Heart left ventricle (tissue), 16 donors: ENCODE measurements around the gene STAT3. TPM values are rescaled to one million over a fixed set of nuclear protein-coding genes. Genes with fewer than 3 reads are reported as not detected.

Source experiments
- ATAC-seq, 4 donors: fragments of 200-7000 bp; cut with Tn5 transposase; one replicate each; pipeline ENCODE4 v1.9.1; 2020 to 2022; ENCODE audit warnings: moderate library complexity in 4 of 4, mild to moderate bottlenecking in 3 of 4, moderate number of reproducible peaks in 1 of 4
- DNase-seq, 5 donors: peaks; one replicate each; pipeline ENCODE4 v3.0.0-alpha.2; 2020
- H3K27ac ChIP-seq, 12 donors: fragments of 200-600 bp; sonication (generic) in 4 of 12; one replicate each; pipeline versions ENCODE4 v1.5.0 to v1.8.0; 2016 to 2022; ENCODE audit warnings: mild to moderate bottlenecking in 2 of 12
- H3K27me3 ChIP-seq, 9 donors: fragments of 200-600 bp; sonication (generic) in 2 of 9; one replicate each; pipeline versions ENCODE4 v1.5.1 to v1.8.0; 2016 to 2022; ENCODE audit warnings: mild to moderate bottlenecking in 3 of 9
- H3K36me3 ChIP-seq, 9 donors: fragments of 200-600 bp; sonication (generic) in 2 of 9; one replicate each; pipeline versions ENCODE4 v1.5.0 to v1.8.0; 2018 to 2022; ENCODE audit warnings: mild to moderate bottlenecking in 2 of 9
- H3K4me1 ChIP-seq, 12 donors: fragments of 200-600 bp; sonication (generic) in 4 of 12; one replicate each; pipeline versions ENCODE4 v1.5.0 to v1.8.0; 2016 to 2022; ENCODE audit warnings: mild to moderate bottlenecking in 3 of 12
- H3K4me3 ChIP-seq, 12 donors: fragments of 200-600 bp; sonication (generic) in 4 of 12; one replicate each; pipeline versions ENCODE4 v1.5.0 to v1.8.0; 2017 to 2022; ENCODE audit warnings: mild to moderate bottlenecking in 9 of 12, moderate library complexity in 4 of 12
- H3K9me3 ChIP-seq, 12 donors: fragments of 200-600 bp; sonication (generic) in 4 of 12; one replicate each; pipeline versions ENCODE4 v1.5.0 to v1.8.0; 2016 to 2022; ENCODE audit warnings: mild to moderate bottlenecking in 1 of 12
- POLR2A ChIP-seq, 2 donors: fragments of 450-650 bp; IDR thresholded peaks; one replicate each; pipeline ENCODE4 v1.6.1; 2017; ENCODE audit warnings: antibody characterized with exemption in 2 of 2, mild to moderate bottlenecking in 2 of 2, moderate library complexity in 2 of 2
- WGBS, 4 donors: extraction: QIAGEN DNeasy Blood & Tissue Kit in 2 of 4; methylation state at CpG; one replicate each; pipeline versions ENCODE4 v1.1.5 to v1.1.7; 2013 to 2018; 5-methylcytosine and 5-hydroxymethylcytosine counted together
- intact Hi-C, 10 donors: fragments of 100-400 bp; cut with DNase I; formaldehyde crosslinking; loops; one replicate each; pipeline versions ENCODE4 v1.11.1 to v1.14.2; 2022
- polyA plus RNA-seq, 2 donors: library from polyadenylated mRNA; stranded (reverse); fragments of 200-250 nt; gene quantifications; one replicate each; pipeline ENCODE4 v1.2.3, GENCODE V29; 2013
- total RNA-seq, 9 donors: library from RNA; depleted of rRNA in 2 of 9; stranded (reverse); fragments of >200 nt in 2 of 9; fragmentation: NEBNext Ultra II Directional in 3 of 9; extraction: Animal tissue kit (Norgen Biotek cat#: 25700) in 3 of 9; gene quantifications; one replicate each; pipeline versions ENCODE4 v1.1.0 to v1.2.4, GENCODE V29; 2016 to 2023
- TF ChIP-seq, protein P1 (sequence below), 12 donors: fragments of 200-600 bp; sonication (generic) in 4 of 12; IDR thresholded peaks; one replicate each; pipeline versions ENCODE4 v1.5.0 to v1.8.0; 2018 to 2022; ENCODE audit warnings: antibody characterized with exemption in 12 of 12, mild to moderate bottlenecking in 5 of 12
- donor health status: ischemic (EF 13 %, LVEDD 7.1; RV severe dilation, severe dysfunction).
- donor health status: healthy with polysubstance abuse.
- donor health status: DM: no; HTN: yes; CAD: no.
- donor health status: DM: no; HTN: no; CAD: no.
- donor health status: ischemic (EF 25% LVEDD 6.9; RV normal size, moderate dysfunction).
- donor health status: ischemic (EF 25% LVEDD 5.7; RV mildly dilated, moderate dysfunction).
- donor health status: healthy.
- donor health status: DM: yes; HTN: yes; CAD: no.
- donor health status: ischemic (EF 35%, LVEDD 5.7; RV mildly dilated, moderate dysfunction).
- donor health status: nonischemic (EF 11% LVEDD 7.7; RV severe dilation, severe dysfunction).
- donor health status: DM: yes; HTN: yes; CAD: no.
- donor health status: PGD.
- donor health status: ischemic (EF 29% LVEDD 5.4; RV normal size, mild dysfunction).
- donor health status: nonischemic (EF 23%, LVEDD 6.1; RV moderate dilation, normal function).

STAT3 gene
- total and polyA plus RNA-seq, 11 donors = 36.0 to 614 (median 148) TPM

DNA sequence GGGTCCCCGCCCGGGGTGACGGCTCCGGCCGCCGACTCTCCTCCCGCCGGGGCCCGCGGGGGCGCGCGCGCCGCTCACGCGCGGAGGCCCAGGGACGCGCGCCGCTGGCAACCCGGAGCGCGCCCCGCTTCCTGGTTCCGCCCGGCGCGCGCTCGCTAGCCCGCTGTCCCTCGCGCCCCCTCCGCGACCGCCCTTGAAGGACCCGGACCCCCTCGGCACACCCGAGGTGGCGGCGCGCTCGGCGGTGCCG, 112.0 kb downstream of the STAT3 start, which contains the start of gene STAT5B:
STAT5B (minus strand) TSS at position 33 of the 250 bp plus-strand sequence. CDS start 44,264 bp downstream, outside the sequence.
- H3K27me3 ChIP-seq = no peaks in the 10 kb centered on the region
- WGBS, 4 donors = 0% methylated on average over 47 of the region's 47 CpGs; no CpG with 5 or more reads in 2 of the 4 donors
- peak within 1 kb of the TSS; percentile 70 to 99 (median 90) for H3K4me3 ChIP-seq
- peak within 1 kb of the TSS; percentile 72 to 94 (median 90) for H3K27ac ChIP-seq
- no peaks in the 10 kb centered on the region for H3K9me3 ChIP-seq
- intact Hi-C loops = loop anchor here in 4 of 10 donors (2.0 to 10.0 kb wide), 4 partner anchors 49 to 91 kb away; partner anchors contain the start of genes HCRT (in 1 of the 4) and KCNH4 (in 1 of the 4)
- H3K36me3 ChIP-seq = no peaks in the 10 kb centered on the region
- H3K4me1 ChIP-seq = peaks cover 0 to 50% (median 25%) of the 10 kb centered on the region in 12 donors
- DNase-seq (peak; percentile 72 to 89 (median 80)), ATAC-seq (peak; percentile 40 to 90 (median 83))
- TF ChIP-seq, protein P1, sequence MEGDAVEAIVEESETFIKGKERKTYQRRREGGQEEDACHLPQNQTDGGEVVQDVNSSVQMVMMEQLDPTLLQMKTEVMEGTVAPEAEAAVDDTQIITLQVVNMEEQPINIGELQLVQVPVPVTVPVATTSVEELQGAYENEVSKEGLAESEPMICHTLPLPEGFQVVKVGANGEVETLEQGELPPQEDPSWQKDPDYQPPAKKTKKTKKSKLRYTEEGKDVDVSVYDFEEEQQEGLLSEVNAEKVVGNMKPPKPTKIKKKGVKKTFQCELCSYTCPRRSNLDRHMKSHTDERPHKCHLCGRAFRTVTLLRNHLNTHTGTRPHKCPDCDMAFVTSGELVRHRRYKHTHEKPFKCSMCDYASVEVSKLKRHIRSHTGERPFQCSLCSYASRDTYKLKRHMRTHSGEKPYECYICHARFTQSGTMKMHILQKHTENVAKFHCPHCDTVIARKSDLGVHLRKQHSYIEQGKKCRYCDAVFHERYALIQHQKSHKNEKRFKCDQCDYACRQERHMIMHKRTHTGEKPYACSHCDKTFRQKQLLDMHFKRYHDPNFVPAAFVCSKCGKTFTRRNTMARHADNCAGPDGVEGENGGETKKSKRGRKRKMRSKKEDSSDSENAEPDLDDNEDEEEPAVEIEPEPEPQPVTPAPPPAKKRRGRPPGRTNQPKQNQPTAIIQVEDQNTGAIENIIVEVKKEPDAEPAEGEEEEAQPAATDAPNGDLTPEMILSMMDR (IDR thresholded peaks at IDR 0.05) = no peak
- TF ChIP-seq POLR2A (IDR thresholded peaks at IDR 0.05) = peak in 1 of 2 donors; percentile 45

GRCh38 chr17:42275527-42276358, 112.5 kb downstream of the STAT3 start:
- no peaks in the 10 kb centered on the region for H3K36me3 ChIP-seq
- intact Hi-C loops = loop anchor here in 4 of 10 donors (2.0 to 10.0 kb wide), 4 partner anchors 48 to 91 kb away; partner anchors contain the start of genes HCRT (in 1 of the 4) and KCNH4 (in 1 of the 4)
- peak overlapping the region; percentile 70 to 99 (median 90) for H3K4me3 ChIP-seq
- no peaks in the 10 kb centered on the region for H3K9me3 ChIP-seq
- 0 to 1% (median 1%) methylated on average over 11 to 82 of the region's 82 CpGs for WGBS, 4 donors
- DNase-seq (peak in 2 of 5 donors; percentile 23 to 42), ATAC-seq (peak in 3 of 4 donors; percentile 12 to 65 (median 45))
- H3K4me1 ChIP-seq = peaks cover 0 to 55% (median 29%) of the 10 kb centered on the region in 12 donors
- TF ChIP-seq, protein P1 (IDR thresholded peaks at IDR 0.05) = no peak
- TF ChIP-seq POLR2A (IDR thresholded peaks at IDR 0.05) = no peak
- H3K27ac ChIP-seq = peak overlapping the region; percentile 72 to 94 (median 90)
- no peaks in the 10 kb centered on the region for H3K27me3 ChIP-seq

GRCh38 chr17:42274812-42275526, 113.3 kb downstream of the STAT3 start:
- Histone ChIP-seq H3K27ac (peak overlapping the region in 10 of 12 donors; percentile 83 to 94 (median 90)), H3K4me1 (peaks cover 0 to 63% (median 31%) of the 10 kb centered on the region in 12 donors), H3K9me3 (no peaks in the 10 kb centered on the region), H3K36me3 (no peaks in the 10 kb centered on the region), H3K27me3 (no peaks in the 10 kb centered on the region), H3K4me3 (peak overlapping the region; percentile 70 to 99 (median 90))
- intact Hi-C loops = loop anchor here in 5 of 10 donors (5.0 to 10.0 kb wide), 4 partner anchors 43 to 90 kb away; partner anchors contain the start of genes HCRT (in 1 of the 5) and KCNH4 (in 1 of the 5)
- ATAC-seq (peak in 2 of 4 donors; percentile 4 to 17), DNase-seq (no peak)
- no peak for TF ChIP-seq POLR2A (IDR thresholded peaks at IDR 0.05)
- TF ChIP-seq, protein P1 (IDR thresholded peaks at IDR 0.05) = no peak
- WGBS, 4 donors = 20 to 26% (median 21%) methylated on average over 13 of the region's 13 CpGs
